NCI-H2227 (cell line): ENCODE measurements around the gene PEAK3.

Experiments used
- DNase-seq: peaks from one replicate; lab custom pipeline; 2025; ENCODE audit not compliant: unreplicated experiment; lab: John Stamatoyannopoulos, UW

The PEAK3 gene

DNA sequence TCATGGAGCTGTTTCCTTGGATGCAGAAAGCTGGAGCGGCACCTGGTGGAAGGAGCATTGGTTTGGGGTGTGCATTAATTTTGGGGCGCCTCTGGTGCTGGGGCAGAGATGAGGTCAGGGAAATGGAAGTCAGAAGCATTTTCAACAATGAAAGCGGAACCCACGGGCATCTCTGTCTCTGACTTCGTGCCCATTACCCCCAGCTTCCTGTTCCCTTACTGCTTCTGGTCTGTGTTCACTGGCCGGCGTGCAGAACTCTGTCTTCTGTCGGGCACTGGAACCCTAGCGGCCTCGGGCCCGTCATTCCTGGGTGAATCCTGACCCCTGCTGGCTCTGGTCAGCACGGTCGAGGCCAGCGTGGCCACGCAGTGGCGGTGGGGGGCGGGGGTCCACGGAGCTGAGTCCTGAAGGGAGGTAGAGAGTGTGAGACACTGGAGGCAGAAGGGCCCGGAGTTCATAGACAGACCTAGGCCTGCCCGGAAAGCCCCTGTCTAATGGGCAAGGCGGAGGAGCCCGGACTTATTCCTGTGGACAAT lies 33.9 kb upstream of the PEAK3 start:
- no peak for DNase-seq

GRCh38 chr19:2315121-2315817 lies 33.3 kb upstream of the PEAK3 start:
- no peak for DNase-seq

GRCh38 chr19:2312820-2313501 lies 31.0 kb upstream of the PEAK3 start:
- peak; percentile 20 for DNase-seq

GRCh38 chr19:2311093-2311492 lies 29.1 kb upstream of the PEAK3 start:
- DNase-seq: no peak

DNA sequence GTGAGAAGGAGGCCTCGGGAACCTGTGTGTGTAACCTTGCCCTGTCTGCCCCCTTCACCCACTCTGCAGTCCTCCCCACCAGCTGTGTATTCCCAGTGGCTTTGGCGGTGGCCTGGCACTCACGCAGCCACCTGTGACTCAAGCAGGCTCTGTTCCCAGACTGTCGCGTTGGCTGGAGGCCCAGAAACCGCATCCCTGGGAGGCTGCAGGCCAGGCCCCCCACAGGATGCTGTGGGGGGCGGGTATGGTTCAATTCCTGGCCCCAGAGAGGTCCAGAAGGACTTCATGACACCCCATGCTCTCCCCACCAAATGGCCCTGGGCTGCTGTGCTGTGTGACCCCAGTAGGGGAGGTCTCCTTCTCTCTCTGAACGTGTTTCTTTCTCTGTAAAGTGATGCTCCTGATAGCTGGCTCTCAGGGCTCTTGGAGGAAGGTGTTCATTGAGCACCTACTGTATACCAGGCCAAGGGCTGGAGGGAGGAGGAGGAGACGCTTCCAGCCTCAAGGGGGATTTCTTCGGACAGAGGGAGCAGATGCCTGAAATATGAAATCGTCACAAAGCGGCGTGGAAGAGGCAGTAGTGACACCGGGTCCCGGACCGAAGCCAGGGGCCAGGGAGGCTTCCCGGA lies 27.9 kb upstream of the PEAK3 start:
- DNase-seq: no peak

GRCh38 chr19:2308114-2308556 lies 26.2 kb upstream of the PEAK3 start, which contains the start of gene LINGO3:
TSS of gene LINGO3 (minus strand) at chr19:2308154. CDS start at chr19:2291776, 16,378 bp downstream.
- DNase-seq: peak; percentile 34

- no peak for DNase-seq
Measured at GRCh38 chr19:2307518-2308012, 25.6 kb upstream of the PEAK3 start.

- DNase-seq: no peak
Measured at GRCh38 chr19:2306971-2307370, 25.0 kb upstream of the PEAK3 start.

DNA sequence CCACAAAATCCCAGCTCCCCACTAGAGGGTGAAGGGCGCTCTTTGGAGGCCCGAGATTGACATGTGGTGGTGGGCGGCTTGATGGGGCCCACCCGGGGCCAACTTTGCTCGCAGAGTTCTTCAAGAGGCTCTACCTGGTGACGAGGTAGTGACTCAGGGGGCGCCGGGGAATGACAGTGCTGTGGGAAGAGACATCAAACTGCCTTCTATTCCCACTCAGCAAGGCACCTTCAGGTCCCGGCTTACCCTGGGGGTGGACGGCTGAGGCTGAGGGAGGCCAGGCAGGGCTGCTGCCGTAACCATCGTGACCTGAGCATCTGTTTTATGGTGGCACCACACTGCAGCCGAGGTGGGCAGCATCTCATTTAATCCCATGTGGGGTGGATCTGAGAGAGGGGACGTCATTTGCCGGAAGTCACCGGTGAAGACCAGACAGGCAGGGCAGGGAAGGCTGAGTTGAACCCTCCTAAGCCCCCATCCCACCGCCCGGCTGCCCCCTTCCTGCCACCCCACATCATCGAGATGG lies 24.4 kb upstream of the PEAK3 start:
- no peak for DNase-seq

DNA sequence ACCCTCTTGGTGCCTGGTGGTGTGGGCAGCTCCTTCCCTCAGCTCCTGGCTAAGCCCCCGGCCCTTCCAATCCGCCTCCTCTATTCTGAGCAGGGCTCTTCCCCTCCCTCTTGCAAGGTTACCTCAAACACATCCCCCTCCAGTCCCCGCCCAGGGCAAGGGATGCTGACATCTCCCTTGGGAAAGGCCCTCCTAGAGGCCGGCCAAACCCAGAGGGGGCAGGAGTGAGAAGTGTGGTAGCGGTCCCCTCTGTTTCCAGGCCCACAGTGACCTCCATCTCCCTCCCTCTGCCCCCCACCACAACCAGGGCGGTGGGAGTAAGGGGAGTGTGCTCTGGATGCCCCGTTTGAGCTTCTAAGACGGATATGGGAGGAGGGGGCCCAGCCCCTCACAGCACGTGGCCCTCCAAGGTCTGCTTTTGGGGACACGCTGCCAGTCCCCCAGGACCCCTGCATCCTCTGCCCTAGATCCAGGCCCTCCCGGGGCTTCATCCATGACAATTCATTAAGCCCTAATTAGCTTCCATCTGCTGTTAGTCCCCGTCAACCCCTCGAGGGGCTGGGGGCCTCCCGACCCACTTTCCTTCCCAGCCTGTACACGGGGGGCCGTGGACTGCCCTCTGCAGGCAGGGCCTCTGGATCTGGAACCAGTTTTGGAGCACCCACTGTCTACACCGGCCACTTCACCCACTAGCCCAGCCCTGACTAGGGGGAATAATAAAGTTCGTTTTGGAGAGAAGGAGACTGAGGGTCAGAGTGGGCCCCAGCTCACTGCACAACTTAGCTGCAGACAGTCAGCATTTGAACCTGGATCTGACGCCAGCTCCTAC lies 23.7 kb upstream of the PEAK3 start:
- DNase-seq: no peak

DNA sequence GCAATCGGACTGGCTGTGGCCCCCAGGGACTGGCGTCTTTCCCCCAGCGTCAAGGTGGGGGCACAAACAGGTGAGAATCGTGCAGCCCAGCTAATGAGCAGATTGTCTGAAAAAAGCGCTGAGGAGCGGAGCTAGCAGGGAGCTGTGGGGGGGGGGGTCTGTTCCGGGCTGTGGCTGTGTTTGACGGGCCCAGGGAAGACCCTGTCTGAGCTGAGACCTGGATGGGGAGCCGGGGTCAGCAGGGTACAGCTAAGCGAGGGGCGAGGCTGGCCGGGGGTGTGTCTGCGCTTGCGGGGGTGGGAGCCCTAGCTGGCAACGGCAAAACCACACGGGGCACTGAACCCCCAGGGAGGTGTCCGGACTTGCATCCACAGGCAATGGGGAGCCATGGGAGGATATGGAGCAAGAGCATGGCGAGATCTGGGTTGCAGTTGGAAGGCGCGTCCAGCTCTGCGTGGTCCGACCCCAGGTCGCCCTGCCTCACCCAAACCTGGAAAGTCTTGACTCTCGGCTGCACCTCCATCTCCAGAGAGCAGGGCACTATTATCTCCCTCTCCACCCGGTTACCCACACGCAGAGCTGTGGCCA lies 21.3 kb upstream of the PEAK3 start:
- DNase-seq: no peak

- no peak for DNase-seq
Measured at GRCh38 chr19:2302319-2303210, 20.6 kb upstream of the PEAK3 start.

- DNase-seq: no peak
Measured at GRCh38 chr19:2300533-2300932, 18.6 kb upstream of the PEAK3 start.

DNA sequence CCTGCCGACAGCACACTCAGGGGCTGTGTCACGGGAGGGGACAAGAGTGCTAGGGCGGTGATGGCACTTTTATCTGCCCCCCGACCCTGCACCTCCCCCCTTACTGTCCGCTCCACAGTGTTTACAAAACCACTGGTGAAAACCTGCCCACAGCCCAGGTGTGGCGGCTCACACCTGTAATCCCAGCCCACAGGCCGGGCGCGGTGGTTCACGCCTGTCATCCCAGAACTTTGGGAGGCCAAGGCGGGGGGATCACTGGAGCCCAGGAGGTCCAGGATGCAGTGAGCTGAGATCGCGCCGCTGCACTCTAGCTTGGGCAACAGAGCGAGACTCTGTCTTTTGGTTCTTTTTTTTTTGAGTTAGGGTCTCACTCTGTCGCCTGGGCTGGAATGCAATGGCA lies 14.2 kb upstream of the PEAK3 start:
- DNase-seq: no peak

DNA sequence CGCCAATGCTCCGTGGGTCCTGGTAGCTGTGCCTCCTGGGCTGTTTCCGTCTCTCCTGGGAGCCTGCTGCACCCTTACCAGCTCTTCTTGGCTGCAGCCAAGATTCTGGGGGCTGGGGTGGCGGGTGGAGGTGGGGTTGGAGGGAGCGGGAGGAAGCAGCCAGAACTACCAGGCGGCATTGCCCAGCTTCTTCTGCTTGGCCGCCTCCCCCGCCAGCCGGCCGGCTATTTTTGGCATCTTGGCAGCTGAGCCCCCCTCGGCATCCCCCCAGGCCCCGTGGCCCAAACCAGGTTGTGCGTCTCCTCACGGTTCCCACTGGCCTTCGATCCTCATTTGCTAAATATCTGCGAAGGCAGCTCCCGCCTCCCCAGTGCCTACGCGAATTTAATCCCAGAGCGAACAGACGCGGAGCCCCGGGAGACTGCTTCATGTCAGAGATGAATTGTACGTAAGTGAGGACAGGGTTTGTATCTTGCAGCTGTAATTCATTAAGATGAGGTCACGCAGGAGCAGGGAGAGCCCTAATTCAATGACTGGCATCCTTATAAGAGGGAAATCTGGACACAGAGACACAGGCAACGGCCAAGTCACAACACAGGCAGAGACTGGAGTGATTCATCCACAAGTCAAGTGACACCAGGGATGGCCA lies 12.8 kb upstream of the PEAK3 start:
- DNase-seq: no peak

GRCh38 chr19:2291185-2291751 lies 9.3 kb upstream of the PEAK3 start:
- DNase-seq: peak; percentile 56

DNA sequence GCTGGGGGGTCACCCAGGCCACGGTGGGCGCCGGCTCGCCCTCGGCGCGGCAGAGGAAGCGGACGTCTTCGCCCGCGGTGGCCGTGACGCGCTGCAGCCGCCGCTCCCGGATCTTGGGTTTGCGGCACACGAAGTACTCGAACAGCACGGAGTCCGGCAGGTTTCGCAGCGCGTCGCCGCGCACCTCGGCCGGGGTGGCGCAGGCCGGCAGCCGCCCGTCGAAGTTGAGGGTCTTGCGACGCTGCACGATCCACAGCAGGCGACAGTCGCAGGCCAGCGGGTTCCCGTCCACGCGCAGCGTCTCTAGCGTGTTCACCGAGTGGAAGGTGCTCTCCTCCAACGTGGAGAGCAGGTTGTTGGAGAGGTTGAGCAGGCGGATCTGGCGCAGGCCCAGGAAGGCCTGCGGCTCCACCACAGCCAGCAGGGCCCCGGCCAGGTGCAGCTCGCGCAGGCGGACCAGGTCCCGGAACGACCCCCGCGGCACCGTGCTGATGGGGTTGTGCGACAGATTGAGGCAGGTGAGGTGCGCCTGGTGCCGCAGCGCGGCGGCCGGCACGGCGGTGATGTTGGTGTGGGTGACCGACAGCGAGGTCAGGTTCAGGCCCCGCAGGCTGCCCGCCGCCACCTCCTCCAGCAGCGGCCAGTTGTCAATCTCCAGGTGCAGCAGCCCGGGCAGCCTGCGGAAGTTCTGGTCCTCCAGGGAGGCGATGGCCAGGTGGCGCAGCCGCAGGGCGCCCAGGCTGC lies 8.6 kb upstream of the PEAK3 start:
- no peak for DNase-seq
